Muscle of leg (tissue), 11 donors: ENCODE data around the gene SMAD6. TPM values are rescaled to one million over a fixed set of nuclear protein-coding genes. Genes with fewer than 3 reads are reported as not detected.

ENCODE experiments used
- DNase-seq: peaks from one replicate; pipeline ENCODE4 v3.0.0; 2013
- H3K27ac ChIP-seq: one replicate; pipeline ENCODE4 v1.5.1; 2013; ENCODE audit warnings: mild to moderate bottlenecking, low read length, control low read depth
- H3K27me3 ChIP-seq: one replicate; pipeline ENCODE4 v1.6.1; 2013; ENCODE audit warnings: low read length; ENCODE audit not compliant: control insufficient read depth, insufficient read depth
- H3K36me3 ChIP-seq: one replicate; pipeline ENCODE4 v1.6.1; 2013; ENCODE audit warnings: low read length; ENCODE audit not compliant: control insufficient read depth, insufficient read depth
- H3K4me1 ChIP-seq: one replicate; pipeline ENCODE4 v1.6.1; 2013; ENCODE audit warnings: low read length; ENCODE audit not compliant: control insufficient read depth, insufficient read depth
- H3K4me3 ChIP-seq: one replicate; pipeline ENCODE4 v1.5.1; 2013; ENCODE audit warnings: low read length, control low read depth
- H3K9me3 ChIP-seq: replicated peaks from 2 replicates; pipeline ENCODE4 v1.6.1; 2013; ENCODE audit warnings: low read depth, low read length; ENCODE audit not compliant: control insufficient read depth
- WGBS: methylation state at CpG from one replicate; pipeline ENCODE4 v1.1.5; 2013; ENCODE audit warnings: missing lambda C conversion rate; ENCODE audit not compliant: insufficient coverage; 5-methylcytosine and 5-hydroxymethylcytosine counted together
- polyA plus RNA-seq, 8 donors: library from polyadenylated mRNA; unstranded; fragments of 120-200 nt; gene quantifications; one replicate each; pipeline versions ENCODE4 v1.2.1 to v1.2.3, GENCODE V29; 2013; ENCODE audit warnings: inconsistent platforms in 1 of 8, low replicate concordance in 1 of 8; ENCODE audit not compliant: insufficient read length in 8 of 8, insufficient read depth in 1 of 8
- total RNA-seq: library from RNA; stranded (reverse); fragments of 120-200 nt; gene quantifications from one replicate; pipeline ENCODE4 v1.2.4, GENCODE V29; 2013

Gene SMAD6
- total and polyA plus RNA-seq, 9 donors = 2.3 to 8.3 (median 5.4) TPM

DNA sequence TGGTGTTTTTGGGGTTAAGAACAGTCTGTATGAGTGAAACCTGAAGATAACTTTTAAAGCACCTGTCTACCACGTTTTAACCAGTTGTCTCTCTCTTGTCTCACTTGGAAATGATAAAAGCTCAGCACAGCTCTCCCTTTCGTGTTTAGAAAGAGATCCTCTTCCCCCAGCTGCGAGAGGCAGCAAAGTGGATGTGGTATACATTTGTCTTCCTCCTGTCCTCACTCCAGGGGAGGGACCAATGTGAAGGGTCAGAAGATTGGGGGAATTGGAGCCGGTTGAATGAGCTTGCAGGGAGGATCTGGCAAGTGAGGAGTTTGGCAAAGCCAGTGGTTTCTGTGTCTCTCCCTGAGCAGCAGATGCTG lies 14.6 kb downstream of the SMAD6 start:
- H3K27me3 ChIP-seq = no peaks in the 10 kb centered on the region
- 17% methylated on average over 1 of the region's 4 CpGs for WGBS
- peaks cover 13% of the 10 kb centered on the region for H3K36me3 ChIP-seq
- H3K4me3 ChIP-seq = no peak overlapping the region
- no peak overlapping the region for H3K27ac ChIP-seq
- H3K9me3 ChIP-seq = no peaks in the 10 kb centered on the region
- peaks cover 32% of the 10 kb centered on the region for H3K4me1 ChIP-seq
- DNase-seq = peak; percentile 61

DNA sequence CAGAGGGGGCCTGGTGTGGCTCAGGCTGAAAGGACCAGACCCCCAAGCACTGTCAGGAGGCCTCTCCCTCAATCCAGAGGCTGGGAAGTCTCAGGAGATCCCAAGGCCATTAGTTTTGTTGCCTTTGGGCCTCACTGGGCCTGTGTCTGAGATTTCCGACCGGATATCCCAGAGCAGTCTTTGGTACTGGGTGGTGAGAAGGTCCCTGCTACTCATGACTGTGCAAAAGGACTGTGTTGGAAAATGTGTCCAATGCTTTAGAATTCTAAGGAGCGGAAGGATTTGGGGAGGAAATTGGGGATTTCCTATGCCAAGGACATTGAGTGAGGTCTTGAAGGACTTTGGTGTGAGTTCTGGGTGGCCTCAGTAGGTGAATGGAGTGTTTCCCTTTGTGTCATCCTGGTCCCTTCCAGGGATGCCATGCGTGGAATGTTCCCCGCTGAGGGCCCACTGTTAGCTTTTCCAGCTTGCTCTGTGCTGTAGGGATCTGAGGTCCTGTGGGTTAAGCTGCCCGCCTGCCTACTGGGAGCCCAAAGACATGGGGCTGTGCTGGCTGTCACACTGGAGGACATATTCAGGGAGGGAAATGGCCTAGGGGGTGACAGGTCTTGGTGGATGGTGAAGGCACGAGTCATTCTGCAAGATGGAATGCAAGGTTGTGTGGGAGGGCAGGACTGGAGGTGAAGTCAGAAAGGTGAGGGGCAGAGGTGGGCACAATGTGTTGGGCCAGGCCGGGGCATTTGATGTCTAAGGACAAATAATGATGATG lies 16.4 kb downstream of the SMAD6 start:
- H3K4me1 ChIP-seq = peaks cover 32% of the 10 kb centered on the region
- WGBS = 86% methylated on average over 8 of the region's 8 CpGs
- no peak for DNase-seq
- H3K4me3 ChIP-seq = no peak overlapping the region
- no peak overlapping the region for H3K27ac ChIP-seq
- H3K9me3 ChIP-seq = no peaks in the 10 kb centered on the region
- peaks cover 13% of the 10 kb centered on the region for H3K36me3 ChIP-seq
- H3K27me3 ChIP-seq = no peaks in the 10 kb centered on the region

DNA sequence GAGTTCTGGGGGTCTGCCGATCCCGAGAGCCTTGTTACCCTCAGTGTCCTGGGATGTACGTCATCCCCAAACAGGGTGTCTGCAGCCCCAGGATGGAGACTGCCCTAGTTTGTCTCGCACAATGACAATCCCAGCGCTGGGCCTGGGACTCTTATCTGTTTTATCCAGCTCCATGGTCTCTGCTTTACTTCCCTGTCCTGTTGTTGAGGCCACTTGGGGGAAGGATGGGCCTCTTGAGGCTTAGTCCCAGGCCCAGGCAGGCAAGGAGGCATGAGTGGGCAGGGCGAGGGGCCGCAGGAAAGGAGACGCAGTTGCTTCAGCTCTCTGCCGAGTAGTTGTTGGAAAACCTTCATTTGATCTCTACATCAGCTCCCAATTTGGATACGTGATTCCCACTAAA lies 17.4 kb downstream of the SMAD6 start:
- H3K4me3 ChIP-seq = no peak overlapping the region
- no peaks in the 10 kb centered on the region for H3K27me3 ChIP-seq
- peaks cover 13% of the 10 kb centered on the region for H3K36me3 ChIP-seq
- no peak for DNase-seq
- H3K4me1 ChIP-seq = peaks cover 27% of the 10 kb centered on the region
- H3K27ac ChIP-seq = no peak overlapping the region
- WGBS = 79% methylated on average over 5 of the region's 10 CpGs
- no peaks in the 10 kb centered on the region for H3K9me3 ChIP-seq

DNA sequence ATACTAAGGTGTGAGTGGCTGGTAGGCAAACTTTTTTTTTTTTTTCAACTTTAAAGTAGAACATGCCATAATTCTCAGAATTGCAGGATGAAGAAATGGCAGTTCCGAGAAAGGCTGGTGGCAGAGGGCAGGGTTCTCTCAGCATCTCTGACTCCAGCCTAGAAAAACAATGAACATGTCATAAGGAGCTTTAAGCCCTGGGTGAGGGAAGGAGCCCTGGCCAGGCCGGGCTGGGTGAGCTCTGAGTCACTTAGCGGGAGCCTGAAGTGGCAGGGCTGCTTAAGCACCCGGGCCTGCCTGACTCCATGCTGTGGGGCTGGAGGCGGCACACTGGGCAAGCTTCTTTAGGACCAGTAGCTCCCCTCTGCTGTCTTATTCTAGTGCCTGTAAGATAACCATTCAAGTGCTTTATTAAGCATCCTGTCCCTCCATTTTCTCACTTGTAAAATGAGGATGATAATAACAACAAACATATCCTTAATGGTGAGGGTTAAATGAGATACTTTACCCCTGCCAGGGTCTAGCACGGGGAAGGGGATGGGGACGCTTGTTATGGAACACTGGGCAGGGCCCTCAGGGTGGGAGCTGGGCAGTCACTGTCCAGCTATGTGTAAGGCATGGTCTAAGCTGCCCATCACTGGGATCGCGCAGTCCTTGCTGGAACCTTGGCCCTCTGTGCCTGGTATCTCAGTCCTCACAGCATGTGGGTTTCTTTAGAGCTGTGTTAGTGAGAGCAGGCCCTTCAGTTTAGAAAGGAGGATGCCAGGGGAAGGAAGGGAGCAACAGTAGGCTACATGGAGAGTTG lies 18.4 kb downstream of the SMAD6 start:
- Histone ChIP-seq H3K27me3 (no peaks in the 10 kb centered on the region), H3K27ac (no peak overlapping the region), H3K4me3 (no peak overlapping the region), H3K9me3 (no peaks in the 10 kb centered on the region), H3K4me1 (peaks cover 30% of the 10 kb centered on the region), H3K36me3 (peaks cover 13% of the 10 kb centered on the region)
- WGBS = 83% methylated on average over 7 of the region's 9 CpGs
- no peak for DNase-seq

DNA sequence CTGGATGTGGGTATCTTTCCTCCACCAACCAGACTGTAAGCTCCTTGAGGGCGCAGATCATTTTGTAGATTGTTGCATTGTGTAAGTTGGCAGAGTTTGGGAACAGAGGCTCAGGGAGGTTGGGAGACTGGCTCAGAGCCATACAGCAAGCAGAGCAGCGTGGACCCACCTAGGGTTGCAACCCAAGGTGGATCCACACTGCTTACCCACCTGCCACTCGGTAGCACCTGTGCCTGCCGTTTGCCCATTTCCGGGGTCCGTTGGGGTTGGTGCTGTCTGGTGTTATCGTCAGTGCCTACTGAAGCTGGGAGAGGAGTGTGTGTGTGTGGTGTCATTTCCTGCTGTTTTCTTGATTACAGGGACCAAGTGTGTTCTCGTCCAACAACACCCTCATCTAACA lies 19.0 kb downstream of the SMAD6 start:
- peaks cover 12% of the 10 kb centered on the region for H3K36me3 ChIP-seq
- 88% methylated on average over 4 of the region's 8 CpGs for WGBS
- H3K27me3 ChIP-seq = no peaks in the 10 kb centered on the region
- peaks cover 26% of the 10 kb centered on the region for H3K4me1 ChIP-seq
- H3K27ac ChIP-seq = no peak overlapping the region
- DNase-seq = no peak
- H3K4me3 ChIP-seq = no peak overlapping the region
- H3K9me3 ChIP-seq = no peaks in the 10 kb centered on the region

DNA sequence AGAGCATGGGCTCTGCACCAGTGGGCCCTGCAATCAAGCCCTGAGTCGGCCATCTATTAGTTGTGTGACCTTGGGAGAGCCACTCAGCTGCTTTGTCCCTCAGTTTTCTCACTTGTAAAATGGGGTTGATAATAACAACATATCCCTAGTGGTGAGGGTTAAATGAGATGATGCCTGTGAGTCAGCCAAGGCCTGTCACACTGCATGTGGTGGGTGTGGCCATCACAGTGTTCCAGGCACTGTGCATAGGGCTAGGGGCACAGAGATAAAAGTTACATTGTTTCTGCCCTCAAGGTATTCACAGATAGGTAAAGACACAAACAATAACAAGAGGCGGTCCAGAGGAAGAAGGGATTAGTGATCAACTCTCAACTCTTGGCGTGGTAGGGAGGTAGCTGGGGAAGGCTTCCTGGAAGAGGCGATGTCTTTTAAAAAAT lies 19.5 kb downstream of the SMAD6 start:
- Histone ChIP-seq H3K9me3 (no peaks in the 10 kb centered on the region), H3K4me3 (no peak overlapping the region), H3K27ac (no peak overlapping the region), H3K27me3 (no peaks in the 10 kb centered on the region), H3K36me3 (peaks cover 7% of the 10 kb centered on the region), H3K4me1 (peaks cover 21% of the 10 kb centered on the region)
- WGBS = 100% methylated on average over 3 of the region's 4 CpGs
- DNase-seq = no peak

DNA sequence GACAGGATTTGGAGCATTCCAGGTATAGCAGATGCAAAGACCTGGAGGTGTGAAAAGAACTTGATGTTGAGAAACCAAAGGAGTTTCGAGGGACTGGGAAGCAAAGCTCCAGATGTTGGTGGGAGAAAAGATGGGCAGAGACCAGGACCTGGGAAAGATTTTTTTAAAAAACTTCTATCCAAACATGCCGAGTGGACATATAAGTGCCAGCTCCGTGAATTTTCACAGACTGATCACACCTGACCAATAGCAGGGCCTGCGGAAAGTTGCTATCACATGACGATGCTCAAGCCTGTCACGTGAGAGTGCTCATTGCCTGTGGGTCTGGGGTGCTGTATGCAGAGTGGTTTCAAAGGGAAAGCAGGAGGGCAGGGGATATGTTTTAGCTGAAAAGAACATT lies 19.9 kb downstream of the SMAD6 start:
- H3K4me1 ChIP-seq = peaks cover 16% of the 10 kb centered on the region
- H3K36me3 ChIP-seq = peaks cover 7% of the 10 kb centered on the region
- H3K27ac ChIP-seq = no peak overlapping the region
- H3K4me3 ChIP-seq = no peak overlapping the region
- H3K27me3 ChIP-seq = no peaks in the 10 kb centered on the region
- H3K9me3 ChIP-seq = no peaks in the 10 kb centered on the region
- no peak for DNase-seq
- WGBS = 68% methylated on average over 4 of the region's 6 CpGs

DNA sequence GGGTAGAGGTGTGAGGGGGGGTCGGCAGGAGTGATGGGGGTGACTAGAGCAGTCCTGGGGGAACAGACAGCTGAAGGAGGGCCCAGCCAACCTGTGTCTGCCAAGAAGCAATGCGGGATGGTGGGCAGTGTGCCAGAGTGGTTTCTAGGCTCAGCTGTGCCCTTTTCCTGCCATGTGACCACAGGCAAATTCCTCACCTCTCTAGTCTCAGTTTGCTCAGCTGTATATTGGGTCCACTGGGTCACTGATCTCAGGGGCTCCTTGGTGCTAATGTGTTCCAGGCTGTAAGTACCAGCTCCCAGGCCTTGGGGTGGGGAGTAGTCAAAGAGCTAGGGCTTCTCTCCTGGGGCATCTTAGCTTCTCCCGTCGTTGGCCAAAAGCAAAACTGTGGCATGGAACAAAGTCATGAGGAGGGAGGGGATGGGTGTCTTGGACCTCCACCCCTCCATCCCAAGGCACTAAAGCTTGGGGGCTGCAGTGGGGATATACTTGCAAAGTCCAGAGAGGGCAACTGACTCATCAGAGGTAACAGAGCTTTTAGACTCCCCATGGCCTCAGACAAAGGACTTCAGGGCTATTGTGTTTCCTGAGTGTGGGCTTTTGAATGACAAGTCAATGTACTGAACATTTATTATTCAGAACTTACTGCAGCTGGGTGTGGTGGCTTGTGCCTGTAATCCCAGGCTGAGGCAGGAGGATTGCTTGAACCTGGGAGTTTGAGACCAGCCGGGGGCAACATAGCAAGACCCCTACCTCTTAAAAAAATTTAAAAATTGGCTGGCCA lies 20.9 kb downstream of the SMAD6 start:
- 40% methylated on average over 1 of the region's 5 CpGs for WGBS
- no peak overlapping the region for H3K4me3 ChIP-seq
- DNase-seq = no peak
- H3K36me3 ChIP-seq = peaks cover 4% of the 10 kb centered on the region
- no peak overlapping the region for H3K27ac ChIP-seq
- H3K9me3 ChIP-seq = no peaks in the 10 kb centered on the region
- no peaks in the 10 kb centered on the region for H3K27me3 ChIP-seq
- H3K4me1 ChIP-seq = peaks cover 12% of the 10 kb centered on the region

DNA sequence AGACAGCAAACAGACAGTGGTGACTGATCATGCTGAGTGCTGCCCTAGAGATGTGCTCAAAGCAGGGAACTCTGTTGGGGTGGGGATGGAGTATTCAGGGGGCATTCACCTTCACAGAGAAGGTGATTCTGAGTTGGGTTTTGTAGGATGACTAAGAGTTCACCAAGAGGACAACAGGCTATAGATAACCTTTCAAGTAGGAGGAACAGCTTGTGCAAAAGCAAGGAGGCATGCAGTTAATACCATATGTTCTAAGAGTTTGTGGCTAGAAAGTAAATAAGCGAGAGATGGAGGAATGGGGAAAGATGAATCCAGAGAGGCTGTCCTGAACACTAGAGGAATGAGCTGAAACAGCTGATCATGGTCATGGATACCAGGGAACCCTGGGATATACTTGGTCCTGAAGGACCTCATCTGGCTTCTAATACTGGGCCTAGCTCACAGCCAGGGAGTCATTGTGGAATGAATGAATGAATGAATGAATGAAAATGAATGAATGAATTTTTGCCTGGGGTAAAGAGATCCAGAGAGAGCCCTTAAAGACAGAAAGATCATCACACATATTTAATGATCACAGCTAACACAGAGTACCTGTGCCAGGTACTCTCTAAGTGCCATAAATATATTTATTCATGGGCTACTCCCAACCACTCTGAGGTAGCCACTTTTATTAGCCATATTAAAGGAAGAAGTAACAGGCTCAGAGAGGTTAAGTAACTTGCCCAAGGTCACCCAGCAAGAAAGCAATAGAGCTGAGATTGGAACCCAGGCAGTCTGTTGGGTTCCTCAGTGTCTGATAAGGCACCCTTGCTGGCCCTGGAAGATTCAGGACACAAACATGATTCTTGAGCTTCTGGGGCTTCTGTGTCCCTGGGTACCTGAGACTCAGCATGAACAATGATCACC lies 22.0 kb downstream of the SMAD6 start:
- no peaks in the 10 kb centered on the region for H3K27me3 ChIP-seq
- H3K4me3 ChIP-seq = no peak overlapping the region
- H3K36me3 ChIP-seq = no peaks in the 10 kb centered on the region
- DNase-seq = no peak
- 100% methylated on average over 1 of the region's 1 CpG for WGBS
- no peaks in the 10 kb centered on the region for H3K9me3 ChIP-seq
- peaks cover 16% of the 10 kb centered on the region for H3K4me1 ChIP-seq
- peak overlapping the region; percentile 6 for H3K27ac ChIP-seq
